WTC11 (cell line): ENCODE results near the gene PLA2G2E. TPM values are rescaled to one million over a fixed set of nuclear protein-coding genes. Genes with fewer than 3 reads are reported as not detected.

Experiments
- ATAC-seq: fragments of 200-7000 bp; cut with Tn5 transposase; 2 replicates; pipeline ENCODE4 v1.10.0; 2021; ENCODE audit warnings: mild to moderate bottlenecking, moderate library complexity
- CTCF ChIA-PET: fragments of 300-600 bp; sonication (Branson Sonifier 250); formaldehyde crosslinking; loops from one replicate; lab custom pipeline; 2021; ENCODE audit warnings: antibody characterized with exemption; lab: Charles Lee
- POLR2A ChIA-PET: fragments of 350-600 bp; sonication (Branson Sonifier 250); formaldehyde crosslinking; loops from one replicate; lab custom pipeline; 2021; ENCODE audit warnings: antibody characterized with exemption; lab: Charles Lee
- DNase-seq: peaks from one replicate; pipeline ENCODE4 v3.0.0; 2021; ENCODE audit warnings: low spot score
- H3K27ac Mint-ChIP-seq: 2 replicates; pipeline ENCODE4 v1.8.0; 2021; ENCODE audit warnings: mixed read lengths
- H3K27me3 Mint-ChIP-seq: 2 replicates; pipeline ENCODE4 v1.8.0; 2021; ENCODE audit warnings: low read depth, mild to moderate bottlenecking, moderate library complexity, mixed read lengths
- H3K36me3 Mint-ChIP-seq: 2 replicates; pipeline ENCODE4 v1.8.0; 2021; ENCODE audit warnings: mixed read lengths
- H3K4me1 Mint-ChIP-seq: 2 replicates; pipeline ENCODE4 v1.8.0; 2022; ENCODE audit warnings: mixed read lengths
- H3K4me3 Mint-ChIP-seq: 2 replicates; pipeline ENCODE4 v1.8.0; 2021; ENCODE audit warnings: mild to moderate bottlenecking, moderate library complexity, mixed read lengths
- H3K9me3 Mint-ChIP-seq: 2 replicates; pipeline ENCODE4 v1.8.0; 2021; ENCODE audit warnings: mixed read lengths
- ATF2 ChIP-seq: sonication (generic); formaldehyde crosslinking; IDR thresholded peaks from 2 replicates; pipeline ENCODE4 v1.8.1; 2022; ENCODE audit warnings: low read depth, missing genetic modification reagents, borderline replicate concordance
- E2F1 ChIP-seq: sonication (generic); formaldehyde crosslinking; IDR thresholded peaks from 2 replicates; pipeline ENCODE4 v1.8.0; 2022; ENCODE audit warnings: mild to moderate bottlenecking, missing genetic modification reagents
- ERG ChIP-seq: fragments of 250-450 bp; sonication (Bioruptor Pico); IDR thresholded peaks from 2 replicates; pipeline ENCODE4 v1.8.0; 2021; ENCODE audit warnings: mild to moderate bottlenecking
- FOXK1 ChIP-seq: sonication (generic); formaldehyde crosslinking; IDR thresholded peaks from 2 replicates; pipeline ENCODE4 v1.8.0; 2022; ENCODE audit warnings: mild to moderate bottlenecking, moderate library complexity, missing genetic modification reagents
- FOXP1 ChIP-seq: sonication (generic); formaldehyde crosslinking; IDR thresholded peaks from 2 replicates; pipeline ENCODE4 v1.8.0; 2022; ENCODE audit warnings: missing genetic modification reagents, mild to moderate bottlenecking, moderate library complexity, borderline replicate concordance
- GRHL2 ChIP-seq: fragments of 250-450 bp; sonication (Bioruptor Pico); IDR thresholded peaks from 2 replicates; pipeline ENCODE4 v1.8.0; 2022; ENCODE audit warnings: mild to moderate bottlenecking, moderate library complexity; ENCODE audit not compliant: insufficient replicate concordance, severe bottlenecking
- HMGXB4 ChIP-seq: sonication (generic); formaldehyde crosslinking; IDR thresholded peaks from 2 replicates; pipeline ENCODE4 v1.8.1; 2023; ENCODE audit warnings: mild to moderate bottlenecking, moderate library complexity, missing genetic modification reagents
- IRF1 ChIP-seq: sonication (generic); formaldehyde crosslinking; IDR thresholded peaks from 2 replicates; pipeline ENCODE4 v1.8.0; 2023; ENCODE audit warnings: missing genetic modification reagents
- JAZF1 ChIP-seq: fragments of 250-450 bp; sonication (Bioruptor Pico); IDR thresholded peaks from 2 replicates; pipeline ENCODE4 v1.9.0; 2021; ENCODE audit warnings: moderate library complexity, mild to moderate bottlenecking, inconsistent platforms
- KAT7 ChIP-seq: sonication (generic); formaldehyde crosslinking; IDR thresholded peaks from 2 replicates; pipeline ENCODE4 v1.8.1; 2023; ENCODE audit warnings: missing genetic modification reagents, mild to moderate bottlenecking, borderline replicate concordance
- MAX ChIP-seq: sonication (generic); formaldehyde crosslinking; IDR thresholded peaks from 2 replicates; pipeline ENCODE4 v1.8.0; 2022; ENCODE audit warnings: mild to moderate bottlenecking, missing genetic modification reagents
- MXD4 ChIP-seq: fragments of 250-450 bp; sonication (Bioruptor Pico); IDR thresholded peaks from 2 replicates; pipeline ENCODE4 v1.8.0; 2021; ENCODE audit warnings: mild to moderate bottlenecking, moderate library complexity, borderline replicate concordance
- NFE2L1 ChIP-seq: sonication (generic); formaldehyde crosslinking; IDR thresholded peaks from 2 replicates; pipeline ENCODE4 v1.8.1; 2023; ENCODE audit warnings: missing genetic modification reagents
- NR1H2 ChIP-seq: sonication (generic); formaldehyde crosslinking; IDR thresholded peaks from 2 replicates; pipeline ENCODE4 v1.9.0; 2021; ENCODE audit warnings: mild to moderate bottlenecking, moderate library complexity, missing genetic modification reagents
- NR3C1 ChIP-seq: sonication (generic); formaldehyde crosslinking; conservative IDR thresholded peaks from 2 replicates; pipeline ENCODE4 v1.8.1; 2023; ENCODE audit warnings: low read depth, mild to moderate bottlenecking, missing genetic modification reagents
- OVOL2 ChIP-seq: fragments of 250-450 bp; sonication (Bioruptor Pico); IDR thresholded peaks from 2 replicates; pipeline ENCODE4 v1.9.0; 2021; ENCODE audit warnings: mild to moderate bottlenecking, borderline replicate concordance
- RORB ChIP-seq: fragments of 250-450 bp; sonication (Bioruptor Pico); IDR thresholded peaks from 2 replicates; pipeline ENCODE4 v1.9.0; 2021; ENCODE audit warnings: mild to moderate bottlenecking
- SMAD4 ChIP-seq: sonication (generic); formaldehyde crosslinking; IDR thresholded peaks from 2 replicates; pipeline ENCODE4 v1.8.0; 2022; ENCODE audit warnings: mild to moderate bottlenecking, missing genetic modification reagents
- ZBTB21 ChIP-seq: sonication (generic); formaldehyde crosslinking; IDR thresholded peaks from 2 replicates; pipeline ENCODE4 v1.8.1; 2023; ENCODE audit warnings: mild to moderate bottlenecking, missing genetic modification reagents, borderline replicate concordance
- ZNF121 ChIP-seq: sonication (generic); formaldehyde crosslinking; IDR thresholded peaks from 2 replicates; pipeline ENCODE4 v1.8.0; 2023; ENCODE audit warnings: missing genetic modification reagents
- ZNF263 ChIP-seq: sonication (generic); formaldehyde crosslinking; IDR thresholded peaks from 2 replicates; pipeline ENCODE4 v1.8.1; 2022; ENCODE audit warnings: low read depth, mild to moderate bottlenecking, moderate library complexity, missing genetic modification reagents
- ZNF396 ChIP-seq: fragments of 250-450 bp; sonication (Bioruptor Pico); IDR thresholded peaks from 2 replicates; pipeline ENCODE4 v1.8.0; 2021; ENCODE audit warnings: mild to moderate bottlenecking, moderate library complexity, borderline replicate concordance
- ZNF416 ChIP-seq: fragments of 250-450 bp; sonication (Bioruptor Pico); IDR thresholded peaks from 2 replicates; pipeline ENCODE4 v1.9.0; 2021; ENCODE audit warnings: mild to moderate bottlenecking, inconsistent platforms
- total RNA-seq: library from RNA; stranded (reverse); gene quantifications from 3 replicates; pipeline ENCODE4 v1.2.3, GENCODE V29; 2021

Gene PLA2G2E
- total RNA-seq, 1 experiment from 2014 or later = not detected

GRCh38 chr1:19945914-19946313 lies 22.5 kb upstream of the PLA2G2E start (continued):
- TF ChIP-seq NR1H2 (CRISPR knock-in tag) = no peak
- no peak for TF ChIP-seq NFE2L1 (CRISPR knock-in tag)
- TF ChIP-seq GRHL2 (CRISPR knock-in tag) = no peak
- TF ChIP-seq HMGXB4 (CRISPR knock-in tag) = no peak
- no peak for TF ChIP-seq OVOL2 (CRISPR knock-in tag)
- no peak for TF ChIP-seq ATF2
- no peak for TF ChIP-seq NR3C1 (CRISPR knock-in tag)
- TF ChIP-seq ERG = no peak
- TF ChIP-seq KAT7 = no peak

- ATAC-seq (no peak), DNase-seq (no peak)
- H3K4me1 Mint-ChIP-seq = peaks cover 11% of the 10 kb centered on the region
- peaks cover 31% of the 10 kb centered on the region for H3K9me3 Mint-ChIP-seq
- no peak for TF ChIP-seq ZBTB21 (CRISPR knock-in tag)
- no peak for TF ChIP-seq HMGXB4 (CRISPR knock-in tag)
- TF ChIP-seq JAZF1 = no peak
- no peak for TF ChIP-seq ZNF121 (CRISPR knock-in tag)
- TF ChIP-seq ZNF416 (CRISPR knock-in tag) = no peak
- no peak for TF ChIP-seq SMAD4
- no peak for TF ChIP-seq ZNF396
- no peak for TF ChIP-seq RORB (CRISPR knock-in tag)
- POLR2A ChIA-PET = no interaction called here
- CTCF ChIA-PET = no interaction called here
- H3K36me3 Mint-ChIP-seq = peaks cover 4% of the 10 kb centered on the region
- H3K27me3 Mint-ChIP-seq = peaks cover 2% of the 10 kb centered on the region; the same call in 1 of the 2 replicates
- H3K4me3 Mint-ChIP-seq = no peak overlapping the region
- H3K27ac Mint-ChIP-seq = no peak overlapping the region
Observed at GRCh38 chr1:19942657-19943056, 19.2 kb upstream of the PLA2G2E start.

GRCh38 chr1:19942088-19942487 lies 18.7 kb upstream of the PLA2G2E start:
- POLR2A ChIA-PET = no interaction called here
- Mint-ChIP-seq H3K9me3 (peaks cover 31% of the 10 kb centered on the region), H3K27ac (no peak overlapping the region), H3K27me3 (peaks cover 2% of the 10 kb centered on the region; the same call in 1 of the 2 replicates), H3K36me3 (peaks cover 4% of the 10 kb centered on the region), H3K4me3 (no peak overlapping the region), H3K4me1 (peaks cover 11% of the 10 kb centered on the region)
- no peak for DNase-seq
- ATAC-seq = no peak
- TF ChIP-seq HMGXB4 (CRISPR knock-in tag) (no peak), FOXP1 (CRISPR knock-in tag) (no peak), ZNF263 (CRISPR knock-in tag) (no peak), FOXK1 (CRISPR knock-in tag) (no peak), IRF1 (CRISPR knock-in tag) (no peak), MXD4 (CRISPR knock-in tag) (no peak), MAX (CRISPR knock-in tag) (no peak), E2F1 (CRISPR knock-in tag) (no peak)
- CTCF ChIA-PET = no interaction called here
